SH-SY5Y (cell line): ENCODE data around the gene DUOX2.

Experiments used
- GATA2 ChIP-seq: IDR thresholded peaks from 2 replicates; pipeline ENCODE4 v1.6.1; 2011; ENCODE audit warnings: mild to moderate bottlenecking, low read depth, low read length
- GATA3 ChIP-seq: IDR thresholded peaks from 2 replicates; pipeline ENCODE4 v1.6.1; 2011; ENCODE audit warnings: low read depth, mild to moderate bottlenecking, low read length, moderate library complexity

DNA sequence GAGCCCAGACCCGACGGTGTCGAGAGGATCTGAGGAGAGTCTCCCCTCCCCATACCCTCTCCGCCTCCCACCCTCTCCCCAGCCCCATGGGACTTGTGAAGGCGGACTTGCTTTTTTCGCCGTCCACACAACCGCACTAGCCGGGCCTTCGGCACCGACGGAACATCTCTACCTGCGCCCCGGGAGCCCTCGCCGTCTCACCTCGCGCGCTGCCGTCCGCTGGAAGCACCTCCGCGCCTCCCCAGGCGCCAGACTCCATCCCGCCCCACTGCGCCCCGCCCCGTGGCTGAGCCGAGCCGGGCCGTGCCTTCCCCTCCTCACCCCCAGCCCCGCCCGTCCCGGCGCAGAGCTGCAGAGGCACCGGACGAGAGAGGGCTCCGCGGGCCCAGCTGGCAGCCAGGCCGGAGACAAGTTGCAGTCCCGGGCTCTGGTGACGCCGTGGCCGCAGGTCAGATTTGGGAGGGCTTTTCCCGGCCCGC, 15.7 kb upstream of the DUOX2 start, which contains the start of the genes DUOX1 and DUOXA1:
- TF ChIP-seq GATA2, result no peak
- TF ChIP-seq GATA3, result no peak
